ENCODE results near the gene LAMB3.

GRCh38 chr1:209629621-209630382, 22.4 kb downstream of the LAMB3 start:
- TF ChIP-seq, protein P1, sequence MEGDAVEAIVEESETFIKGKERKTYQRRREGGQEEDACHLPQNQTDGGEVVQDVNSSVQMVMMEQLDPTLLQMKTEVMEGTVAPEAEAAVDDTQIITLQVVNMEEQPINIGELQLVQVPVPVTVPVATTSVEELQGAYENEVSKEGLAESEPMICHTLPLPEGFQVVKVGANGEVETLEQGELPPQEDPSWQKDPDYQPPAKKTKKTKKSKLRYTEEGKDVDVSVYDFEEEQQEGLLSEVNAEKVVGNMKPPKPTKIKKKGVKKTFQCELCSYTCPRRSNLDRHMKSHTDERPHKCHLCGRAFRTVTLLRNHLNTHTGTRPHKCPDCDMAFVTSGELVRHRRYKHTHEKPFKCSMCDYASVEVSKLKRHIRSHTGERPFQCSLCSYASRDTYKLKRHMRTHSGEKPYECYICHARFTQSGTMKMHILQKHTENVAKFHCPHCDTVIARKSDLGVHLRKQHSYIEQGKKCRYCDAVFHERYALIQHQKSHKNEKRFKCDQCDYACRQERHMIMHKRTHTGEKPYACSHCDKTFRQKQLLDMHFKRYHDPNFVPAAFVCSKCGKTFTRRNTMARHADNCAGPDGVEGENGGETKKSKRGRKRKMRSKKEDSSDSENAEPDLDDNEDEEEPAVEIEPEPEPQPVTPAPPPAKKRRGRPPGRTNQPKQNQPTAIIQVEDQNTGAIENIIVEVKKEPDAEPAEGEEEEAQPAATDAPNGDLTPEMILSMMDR (IDR thresholded peaks at IDR 0.05 in 8 of 11, conservative IDR thresholded peaks at IDR 0.05 in 3 of 11) = no peak
- TF ChIP-seq POLR2AphosphoS5 (IDR thresholded peaks at IDR 0.05) = no peak

All from spleen (tissue), 7 donors.